ENCODE results near the gene IKBKG.

IKBKG gene

GRCh38 chrX:154506483-154507332 lies 40.7 kb upstream of the IKBKG start:
- no peak overlapping the region for H3K4me3 ChIP-seq (ENCODE audit: low read depth, low read length)
- TF ChIP-seq CTCF (IDR thresholded peaks at IDR 0.05; ENCODE audit: low read depth, low read length) (no peak), MYC (IDR thresholded peaks at IDR 0.05; ENCODE audit: low read depth, low read length) (no peak), MAX (IDR thresholded peaks at IDR 0.05; ENCODE audit: low read depth, low read length) (no peak), POLR2A (IDR thresholded peaks at IDR 0.05; ENCODE audit: extremely low read depth, insufficient read length) (no peak)
- no peak for DNase-seq (ENCODE audit: low read depth)

- no peak overlapping the region for H3K4me3 ChIP-seq (ENCODE audit: low read depth, low read length)
- DNase-seq (ENCODE audit: low read depth): no peak
- no peak for TF ChIP-seq MAX (IDR thresholded peaks at IDR 0.05; ENCODE audit: low read depth, low read length)
- no peak for TF ChIP-seq MYC (IDR thresholded peaks at IDR 0.05; ENCODE audit: low read depth, low read length)
These were observed 39.6 kb upstream of the IKBKG start for GRCh38 chrX:154507673-154508383.

GRCh38 chrX:154508384-154508745 lies 39.1 kb upstream of the IKBKG start:
- TF ChIP-seq MAX (IDR thresholded peaks at IDR 0.05; ENCODE audit: low read depth, low read length) (no peak), CTCF (IDR thresholded peaks at IDR 0.05; ENCODE audit: low read depth, low read length) (no peak), MYC (IDR thresholded peaks at IDR 0.05; ENCODE audit: low read depth, low read length) (no peak), POLR2A (IDR thresholded peaks at IDR 0.05; ENCODE audit: extremely low read depth, insufficient read length) (no peak)
- H3K4me3 ChIP-seq (ENCODE audit: low read depth, low read length): no peak overlapping the region
- no peak for DNase-seq (ENCODE audit: low read depth)

GRCh38 chrX:154509455-154509854 lies 38.0 kb upstream of the IKBKG start:
- no peak for DNase-seq (ENCODE audit: low read depth)
- H3K4me3 ChIP-seq (ENCODE audit: low read depth, low read length): no peak overlapping the region
- TF ChIP-seq MYC (IDR thresholded peaks at IDR 0.05; ENCODE audit: low read depth, low read length) (no peak), CTCF (IDR thresholded peaks at IDR 0.05; ENCODE audit: low read depth, low read length) (no peak), POLR2A (IDR thresholded peaks at IDR 0.05; ENCODE audit: extremely low read depth, insufficient read length) (no peak), MAX (IDR thresholded peaks at IDR 0.05; ENCODE audit: low read depth, low read length) (no peak)

- no peak for DNase-seq (ENCODE audit: low read depth)
- H3K4me3 ChIP-seq (ENCODE audit: low read depth, low read length): no peak overlapping the region
- no peak for TF ChIP-seq CTCF (IDR thresholded peaks at IDR 0.05; ENCODE audit: low read depth, low read length)
- no peak for TF ChIP-seq MYC (IDR thresholded peaks at IDR 0.05; ENCODE audit: low read depth, low read length)
- TF ChIP-seq POLR2A (IDR thresholded peaks at IDR 0.05; ENCODE audit: extremely low read depth, insufficient read length): no peak
- no peak for TF ChIP-seq MAX (IDR thresholded peaks at IDR 0.05; ENCODE audit: low read depth, low read length)
These were observed 35.7 kb upstream of the IKBKG start for GRCh38 chrX:154511761-154512160.
